AG09309 (cell line): ENCODE data around the gene RYR2.

Source experiments
- DNase-seq: peaks from one replicate; pipeline ENCODE4 v3.0.0-alpha.2; 2010; ENCODE audit warnings: low read depth
- H3K4me3 ChIP-seq: 2 replicates; pipeline ENCODE4 v1.5.1; 2011; ENCODE audit warnings: mild to moderate bottlenecking, low read depth, low read length, moderate library complexity; ENCODE audit not compliant: control insufficient read depth
- TF ChIP-seq, protein P1 (sequence below): IDR thresholded peaks from 2 replicates; pipeline ENCODE4 v1.5.1; 2011; ENCODE audit warnings: mild to moderate bottlenecking, low read depth, low read length, inconsistent platforms; ENCODE audit not compliant: insufficient read depth, control insufficient read depth; ENCODE audit errors: missing control alignments

Gene RYR2

DNA sequence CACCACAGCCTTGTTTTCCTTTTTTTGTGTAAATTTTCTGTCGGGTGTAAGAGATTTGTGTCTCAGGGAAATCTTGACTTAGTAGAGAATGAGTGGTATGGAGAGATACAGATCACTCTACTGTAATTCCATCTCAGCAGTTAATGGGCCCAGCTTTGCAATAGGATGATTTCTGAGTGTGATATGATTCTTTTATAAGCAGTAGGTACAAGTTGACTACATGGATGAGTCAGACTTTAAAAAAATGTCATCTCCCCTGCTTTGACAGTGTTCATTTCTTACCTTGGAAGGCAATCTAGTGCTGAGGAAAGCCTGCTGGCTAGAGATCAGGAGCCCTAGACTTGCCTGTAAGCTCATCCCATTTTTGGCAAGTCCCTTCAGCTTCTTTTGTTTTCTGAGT is 261.9 kb downstream of the RYR2 start:
- TF ChIP-seq, protein P1, sequence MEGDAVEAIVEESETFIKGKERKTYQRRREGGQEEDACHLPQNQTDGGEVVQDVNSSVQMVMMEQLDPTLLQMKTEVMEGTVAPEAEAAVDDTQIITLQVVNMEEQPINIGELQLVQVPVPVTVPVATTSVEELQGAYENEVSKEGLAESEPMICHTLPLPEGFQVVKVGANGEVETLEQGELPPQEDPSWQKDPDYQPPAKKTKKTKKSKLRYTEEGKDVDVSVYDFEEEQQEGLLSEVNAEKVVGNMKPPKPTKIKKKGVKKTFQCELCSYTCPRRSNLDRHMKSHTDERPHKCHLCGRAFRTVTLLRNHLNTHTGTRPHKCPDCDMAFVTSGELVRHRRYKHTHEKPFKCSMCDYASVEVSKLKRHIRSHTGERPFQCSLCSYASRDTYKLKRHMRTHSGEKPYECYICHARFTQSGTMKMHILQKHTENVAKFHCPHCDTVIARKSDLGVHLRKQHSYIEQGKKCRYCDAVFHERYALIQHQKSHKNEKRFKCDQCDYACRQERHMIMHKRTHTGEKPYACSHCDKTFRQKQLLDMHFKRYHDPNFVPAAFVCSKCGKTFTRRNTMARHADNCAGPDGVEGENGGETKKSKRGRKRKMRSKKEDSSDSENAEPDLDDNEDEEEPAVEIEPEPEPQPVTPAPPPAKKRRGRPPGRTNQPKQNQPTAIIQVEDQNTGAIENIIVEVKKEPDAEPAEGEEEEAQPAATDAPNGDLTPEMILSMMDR = no peak
- no peak for DNase-seq
- H3K4me3 ChIP-seq = no peak overlapping the region

DNA sequence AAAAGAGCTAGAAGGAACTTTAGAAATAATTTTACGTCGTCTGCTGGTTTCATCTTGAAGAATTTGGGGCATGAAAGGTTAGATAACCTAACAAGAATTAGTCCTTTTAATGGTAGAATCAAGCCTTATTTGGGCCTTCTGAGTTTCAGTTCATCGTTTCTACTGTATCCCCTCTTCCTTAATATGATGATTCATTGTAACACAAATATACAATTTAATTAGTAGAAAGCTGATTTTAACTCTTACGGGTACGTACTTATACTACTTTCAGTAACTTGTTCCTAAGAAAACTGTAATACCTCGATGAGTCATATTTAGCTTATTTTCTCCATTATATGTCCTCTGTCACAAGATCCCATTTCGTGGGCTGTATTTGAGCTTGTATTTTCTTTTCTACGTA is 264.7 kb downstream of the RYR2 start:
- no peak overlapping the region for H3K4me3 ChIP-seq
- no peak for DNase-seq
- TF ChIP-seq, protein P1 = no peak

DNA sequence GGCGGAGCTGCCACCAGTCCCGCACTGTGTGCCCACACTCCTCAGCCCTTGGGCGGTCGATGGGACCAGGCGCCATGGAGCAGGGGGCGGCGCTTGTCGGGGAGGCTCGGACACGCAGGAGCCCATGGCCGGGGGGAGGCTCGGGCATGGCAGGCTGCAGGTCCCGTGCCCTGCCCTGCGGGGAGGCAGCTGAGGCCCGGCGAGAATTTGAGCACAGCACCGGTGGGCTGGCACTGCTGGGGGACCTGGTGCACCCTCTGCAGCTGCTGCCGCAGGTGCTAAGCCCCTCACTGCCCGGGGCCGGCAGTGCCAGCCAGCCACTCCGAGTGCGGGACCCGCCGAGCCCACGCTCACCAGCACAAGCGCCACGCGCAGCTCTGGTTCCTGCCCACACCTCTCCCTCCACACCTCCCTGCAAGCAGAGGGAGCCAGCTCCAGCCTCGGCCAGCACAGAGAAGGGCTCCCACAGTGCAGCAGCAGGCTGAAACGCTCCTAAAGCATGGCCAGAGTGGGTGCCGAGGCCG is 267.7 kb downstream of the RYR2 start:
- TF ChIP-seq, protein P1 = no peak
- H3K4me3 ChIP-seq = no peak overlapping the region
- no peak for DNase-seq

DNA sequence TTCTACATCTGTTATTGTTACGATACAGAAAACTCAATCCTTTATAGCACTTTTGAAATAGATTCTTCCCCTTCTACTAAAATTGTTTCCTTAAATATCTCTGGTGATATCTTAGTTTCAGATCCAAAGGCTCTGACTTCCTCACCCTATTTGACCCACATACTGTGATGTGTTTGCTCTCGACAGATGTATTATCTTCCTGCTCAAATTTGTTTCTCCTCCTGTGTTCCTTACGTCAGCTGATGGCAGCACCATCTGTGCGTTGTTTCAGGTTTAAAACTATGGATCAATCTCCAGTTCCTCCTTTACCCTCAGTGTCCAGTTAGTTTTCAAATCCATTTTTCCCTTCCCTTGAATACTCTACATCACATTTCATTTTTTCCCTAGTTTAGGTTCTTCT is 274.4 kb downstream of the RYR2 start:
- DNase-seq = no peak
- no peak overlapping the region for H3K4me3 ChIP-seq
- TF ChIP-seq, protein P1 = no peak

DNA sequence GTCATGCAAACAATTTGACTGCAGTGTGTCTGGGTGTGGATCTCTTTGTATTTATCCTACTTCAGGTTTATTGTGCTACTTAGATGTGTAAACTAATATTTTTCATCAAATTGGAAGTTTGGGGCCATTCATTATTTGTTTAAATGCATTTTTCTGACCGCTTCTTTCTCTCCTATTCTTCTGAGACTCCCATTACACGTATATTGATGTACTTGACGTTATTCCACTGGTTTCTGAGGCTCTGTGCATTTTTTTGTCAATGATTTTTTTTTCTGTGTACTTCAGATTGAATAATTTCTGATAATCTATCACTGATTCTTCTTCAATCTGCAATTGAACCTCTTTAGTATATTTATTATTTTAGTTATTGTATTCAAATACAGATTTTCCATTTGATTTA is 276.8 kb downstream of the RYR2 start:
- TF ChIP-seq, protein P1 = no peak
- no peak for DNase-seq

DNA sequence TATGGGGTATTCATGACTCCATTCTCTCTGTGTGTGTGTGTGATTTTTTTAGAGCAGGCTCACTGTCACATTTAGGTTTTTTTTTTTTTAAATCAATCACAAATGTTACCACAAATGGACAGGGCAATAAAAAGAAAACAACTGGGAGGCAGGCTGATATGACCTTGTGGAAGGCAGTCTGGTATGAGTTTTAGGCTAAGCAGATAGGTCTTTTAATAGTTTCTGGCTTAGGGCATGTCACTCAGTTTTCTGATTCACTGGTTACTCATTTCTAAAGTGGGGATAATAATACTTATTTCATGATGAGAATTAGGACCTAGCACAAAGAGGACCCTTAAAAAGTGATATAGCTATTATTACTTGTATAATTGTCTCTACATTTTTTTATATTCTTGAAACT is 278.9 kb downstream of the RYR2 start:
- DNase-seq = no peak
- no peak overlapping the region for H3K4me3 ChIP-seq
- TF ChIP-seq, protein P1 = no peak

More for the DNA sequence above, 276.8 kb downstream of the RYR2 start:
- no peak overlapping the region for H3K4me3 ChIP-seq

DNA sequence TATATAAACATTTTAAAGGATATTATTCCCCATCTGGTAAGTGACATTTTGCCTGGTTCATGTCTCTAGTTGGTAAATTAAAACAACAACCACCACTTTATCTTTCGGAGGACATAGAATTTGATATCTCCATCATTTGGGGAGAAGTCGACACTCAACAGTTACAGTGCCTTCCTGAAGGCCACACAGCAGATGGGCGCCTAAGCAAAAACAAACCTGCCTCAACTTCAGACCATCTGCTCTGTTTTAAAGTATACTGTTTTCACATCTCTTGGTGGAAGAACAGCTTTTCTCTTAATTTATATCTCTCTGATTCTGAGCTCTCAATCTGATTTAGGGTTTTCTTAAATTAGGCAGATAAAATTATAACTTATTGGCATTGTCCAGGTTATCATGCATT is 282.2 kb downstream of the RYR2 start:
- H3K4me3 ChIP-seq = no peak overlapping the region
- TF ChIP-seq, protein P1 = no peak
- no peak for DNase-seq
